NCI-H82 (cell line): ENCODE results near the gene CSTB.

Source experiments
- DNase-seq: peaks from one replicate; lab custom pipeline; 2025; lab: John Stamatoyannopoulos, UW

Gene CSTB

GRCh38 chr21:43789276-43790009, 13.3 kb upstream of the CSTB start, which contains the start of gene RRP1:
Gene RRP1 (plus strand): TSS chr21:43789577. CDS start chr21:43789630, 53 bp downstream.
- peak; percentile 93 for DNase-seq

- no peak for DNase-seq
Observed at GRCh38 chr21:43786807-43787440, 10.8 kb upstream of the CSTB start.

GRCh38 chr21:43786300-43786806, 10.2 kb upstream of the CSTB start:
- no peak for DNase-seq

GRCh38 chr21:43785134-43785533, 9.0 kb upstream of the CSTB start:
- DNase-seq, result no peak

- no peak for DNase-seq
Observed at GRCh38 chr21:43783098-43783700, 7.1 kb upstream of the CSTB start.

- DNase-seq, result no peak
Observed at GRCh38 chr21:43782431-43783097, 6.5 kb upstream of the CSTB start.

- DNase-seq, result no peak
Observed at GRCh38 chr21:43781846-43782245, 5.7 kb upstream of the CSTB start.

GRCh38 chr21:43779660-43780059, 3.6 kb upstream of the CSTB start:
- DNase-seq, result no peak

- DNase-seq, result no peak
Observed at GRCh38 chr21:43778469-43779335, 2.6 kb upstream of the CSTB start.

GRCh38 chr21:43777953-43778352, 1.8 kb upstream of the CSTB start:
- no peak for DNase-seq

- no peak for DNase-seq
Observed at GRCh38 chr21:43775190-43775589, 918 bp downstream of the CSTB start.

GRCh38 chr21:43774163-43774562, 1.9 kb downstream of the CSTB start:
- no peak for DNase-seq

- DNase-seq, result no peak
Observed at GRCh38 chr21:43772425-43772821, 3.7 kb downstream of the CSTB start.

GRCh38 chr21:43771698-43772424, 4.2 kb downstream of the CSTB start:
- no peak for DNase-seq

GRCh38 chr21:43771199-43771675, 4.9 kb downstream of the CSTB start:
- DNase-seq, result no peak

GRCh38 chr21:43770066-43770655, 5.9 kb downstream of the CSTB start:
- no peak for DNase-seq

- no peak for DNase-seq
Observed at GRCh38 chr21:43769325-43769958, 6.7 kb downstream of the CSTB start.

- peak; percentile 24 for DNase-seq
Observed at GRCh38 chr21:43768868-43769167, 7.3 kb downstream of the CSTB start.

GRCh38 chr21:43767984-43768867, 7.9 kb downstream of the CSTB start:
- DNase-seq, result no peak
